NCI-H524 treated with DMSO at 0.1 percent for 48 hours (cell line): Measurements from ENCODE around the gene TFB1M.
"Not testable (repeated sequence)": the region's sequence is repeated elsewhere in the genome, so short reads cannot be mapped to it uniquely, and the experiment has no call there.

ENCODE experiments used
- DNase-seq: peaks from one replicate; lab custom pipeline; 2025; lab: John Stamatoyannopoulos, UW

TFB1M gene

DNA sequence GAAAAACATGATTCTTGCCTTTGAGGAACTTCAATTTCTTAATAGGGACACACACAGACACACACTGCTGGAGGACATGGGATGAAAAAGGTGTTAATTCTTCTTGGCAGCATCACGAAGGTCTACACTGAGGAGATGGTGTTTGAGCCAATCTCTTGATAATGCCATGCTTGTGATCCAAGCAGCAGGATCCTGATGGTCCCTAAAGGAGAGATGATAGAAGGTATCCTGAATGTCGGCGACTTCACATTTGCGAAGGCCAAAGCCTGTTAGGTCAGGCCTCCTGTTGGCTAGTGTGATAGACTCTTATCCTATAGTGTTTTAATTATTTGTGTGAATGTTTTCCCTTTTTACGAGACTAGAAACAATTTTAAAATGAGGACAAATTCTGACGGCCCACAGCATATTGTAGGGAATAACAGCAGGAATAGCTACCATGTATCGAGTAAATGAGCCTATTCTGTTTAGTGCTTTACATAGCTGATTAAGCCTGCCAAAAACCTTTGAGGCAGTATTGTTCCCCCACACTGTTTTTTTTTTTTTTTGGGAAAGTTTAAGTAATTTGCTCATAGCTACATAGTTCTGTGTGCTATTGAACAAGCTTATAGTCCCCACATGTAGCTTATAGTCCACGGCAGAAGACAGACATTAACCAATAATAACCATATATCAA, 15.3 kb upstream of the TFB1M start:
- DNase-seq = no peak

DNA sequence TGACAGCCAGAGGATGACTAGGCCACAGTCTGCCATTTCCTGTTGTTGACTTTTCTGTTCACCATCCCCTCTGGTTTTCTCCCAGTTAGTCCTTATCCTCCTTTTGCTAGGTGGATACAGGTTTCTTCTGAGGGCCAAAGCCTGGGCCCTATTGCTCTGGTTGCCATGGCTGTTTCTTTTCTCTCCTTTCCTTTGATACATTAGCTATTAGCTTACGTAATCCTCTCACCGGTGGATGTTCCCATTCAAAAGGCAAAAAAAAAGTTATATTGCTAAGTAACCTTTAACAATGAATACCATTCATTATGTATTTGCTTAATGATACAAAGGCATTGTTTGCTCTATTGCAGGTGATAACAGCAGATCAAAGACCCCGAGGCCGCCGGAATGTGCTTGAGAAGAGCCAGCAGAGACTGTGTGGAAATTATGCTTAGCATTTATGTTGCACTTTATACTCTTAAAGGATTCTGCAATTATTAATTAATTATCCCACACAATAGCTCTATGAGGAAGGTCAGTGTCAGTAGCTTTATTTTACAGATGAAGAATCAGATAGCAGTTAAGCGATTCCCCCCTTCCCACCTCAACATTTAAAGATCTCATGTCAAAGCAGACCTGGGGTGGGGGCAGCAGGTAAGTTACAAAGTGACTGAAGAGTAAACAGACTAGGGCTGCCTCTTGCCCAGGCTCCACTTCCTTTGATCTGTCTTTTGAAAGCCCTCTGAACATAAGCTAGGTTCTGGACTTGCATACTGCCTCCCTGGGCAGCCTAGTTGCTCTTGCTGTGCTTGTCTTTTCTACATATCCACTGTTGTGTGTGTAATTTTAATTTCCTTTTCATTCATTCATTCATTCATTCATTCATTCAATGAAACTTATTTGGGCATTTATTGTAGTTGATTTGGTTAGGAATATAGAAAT, 14.5 kb upstream of the TFB1M start:
- DNase-seq = no peak

DNA sequence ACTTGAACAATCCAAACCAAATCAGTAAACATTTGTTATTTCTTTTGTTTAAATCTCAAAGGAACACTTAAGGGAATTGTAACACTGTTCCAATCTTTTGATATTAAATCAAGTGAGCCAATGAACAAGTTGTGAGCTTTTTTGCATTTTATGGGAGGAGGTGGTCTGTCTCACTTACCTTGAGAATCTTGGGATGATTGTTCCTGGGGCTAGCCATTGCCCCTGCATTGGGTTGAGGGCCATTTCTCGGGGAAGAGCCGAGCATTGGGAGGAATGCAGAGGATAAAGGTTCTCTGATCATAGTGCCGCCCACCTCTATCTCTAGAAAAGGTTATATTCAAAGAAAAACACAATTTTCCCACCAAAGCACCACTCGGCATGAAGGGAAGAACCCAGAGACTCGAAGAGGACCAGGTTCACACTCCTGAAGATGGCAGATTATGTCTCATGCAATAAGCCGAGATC, 13.8 kb upstream of the TFB1M start:
- DNase-seq = no peak

DNA sequence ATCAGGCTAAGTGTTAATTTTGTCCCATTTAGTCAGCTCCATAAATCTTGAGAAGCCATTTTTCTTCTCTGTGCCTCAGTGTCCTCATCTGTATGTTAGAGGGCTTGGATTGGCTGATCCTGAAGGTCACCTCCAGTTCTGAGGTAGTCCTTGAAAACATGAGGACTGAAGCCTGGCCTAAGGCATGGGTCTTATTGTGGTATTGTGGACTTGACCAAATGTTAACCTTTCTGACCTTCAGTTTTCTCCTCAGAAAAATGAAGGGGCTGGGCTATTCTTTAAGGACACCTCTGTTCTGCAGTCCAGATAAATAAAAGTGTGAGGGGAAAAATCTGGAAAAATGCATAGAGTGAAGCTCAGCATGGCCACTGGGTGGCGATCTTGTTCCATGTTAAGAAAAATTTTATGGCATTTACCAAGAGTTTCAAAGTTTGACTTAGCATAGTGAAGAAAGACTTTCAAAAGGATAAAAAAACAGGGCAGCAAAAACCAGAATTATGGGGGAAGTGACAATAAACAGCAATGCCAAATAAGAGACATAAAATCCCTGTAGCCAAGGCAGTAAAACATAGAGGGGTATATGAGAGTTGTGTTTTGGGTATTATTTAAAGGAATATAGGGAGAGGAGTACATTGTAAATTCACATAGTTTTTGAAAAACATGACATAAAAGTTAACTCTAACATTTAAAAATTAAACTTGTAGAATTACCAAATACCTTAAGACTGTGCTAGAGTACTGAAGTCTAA, 13.2 kb upstream of the TFB1M start:
- DNase-seq = peak; percentile 33

DNA sequence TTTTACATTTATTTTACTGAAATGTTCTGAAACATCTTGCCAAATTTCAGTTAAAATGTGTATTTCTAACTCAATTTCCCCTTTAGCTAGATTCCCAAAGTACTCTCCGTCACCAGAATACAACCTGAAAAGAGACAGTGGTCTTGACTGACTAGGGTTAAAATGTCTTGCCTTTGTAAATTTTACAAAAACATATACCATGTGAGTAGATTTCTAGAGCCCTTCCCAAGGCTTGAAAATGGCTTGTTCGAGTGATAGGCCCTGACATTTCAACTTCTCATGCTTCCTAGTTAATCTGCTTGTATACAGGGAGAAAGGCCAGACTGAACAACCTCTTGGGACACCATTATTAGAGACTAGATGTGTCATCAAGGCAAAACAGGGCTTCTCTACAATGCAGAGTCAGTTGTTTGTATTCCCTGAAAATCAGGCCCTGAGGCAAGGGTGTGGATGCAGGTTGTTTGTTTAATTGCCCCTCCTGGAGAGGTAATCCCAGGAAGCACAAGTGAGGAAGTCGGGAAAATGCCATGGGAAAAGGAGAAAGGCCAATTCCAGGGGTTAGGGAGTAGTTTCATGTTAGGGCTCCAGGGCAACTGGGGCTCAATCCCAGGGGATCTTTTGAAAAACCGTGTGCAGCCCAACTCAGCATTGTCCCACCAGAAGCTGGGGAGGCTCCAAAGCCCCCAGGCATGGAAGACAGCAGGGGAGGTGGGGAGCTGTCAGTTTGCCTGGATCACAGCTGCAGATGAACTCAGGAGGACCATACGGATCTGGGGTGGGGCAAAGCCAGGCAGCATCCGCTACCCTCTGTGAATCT, 11.6 kb upstream of the TFB1M start:
- no peak for DNase-seq

DNA sequence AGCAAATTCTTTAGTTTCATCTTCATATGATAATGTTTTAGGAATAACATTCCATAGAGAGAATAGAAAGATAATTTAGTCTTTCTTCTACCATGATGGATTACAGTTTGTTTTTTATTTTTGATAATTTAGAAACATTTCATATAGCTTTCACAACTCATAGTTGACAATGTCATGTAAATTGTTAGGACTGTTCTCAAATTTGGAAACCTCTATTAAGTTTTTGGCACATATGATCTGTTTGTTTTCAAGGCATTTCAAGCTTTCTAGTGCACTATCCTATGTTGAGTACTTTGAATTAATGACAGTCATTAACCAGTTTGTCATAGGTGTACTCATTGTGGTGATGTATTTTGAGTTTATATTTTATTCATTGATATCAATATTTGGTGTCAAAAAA, 10.7 kb upstream of the TFB1M start:
- DNase-seq = no peak

DNA sequence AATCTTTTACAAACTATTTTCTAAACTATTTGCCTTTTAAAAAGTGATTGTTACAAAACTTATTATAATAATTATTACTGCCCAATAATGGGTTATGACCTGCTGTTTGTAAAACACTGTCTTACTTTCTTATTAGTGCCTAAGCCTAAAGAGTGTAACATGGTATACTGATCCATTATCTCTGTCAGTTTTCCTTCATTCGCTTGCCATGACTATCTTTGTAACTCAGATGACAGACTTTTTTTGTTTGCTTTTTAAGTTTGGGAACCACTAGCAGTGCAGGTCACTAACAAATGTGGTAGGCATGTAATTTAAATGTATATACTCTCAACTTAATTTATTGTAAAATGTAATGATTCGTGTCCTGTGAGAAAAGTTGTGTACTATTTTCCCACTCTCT, 9.9 kb upstream of the TFB1M start:
- DNase-seq = no peak

DNA sequence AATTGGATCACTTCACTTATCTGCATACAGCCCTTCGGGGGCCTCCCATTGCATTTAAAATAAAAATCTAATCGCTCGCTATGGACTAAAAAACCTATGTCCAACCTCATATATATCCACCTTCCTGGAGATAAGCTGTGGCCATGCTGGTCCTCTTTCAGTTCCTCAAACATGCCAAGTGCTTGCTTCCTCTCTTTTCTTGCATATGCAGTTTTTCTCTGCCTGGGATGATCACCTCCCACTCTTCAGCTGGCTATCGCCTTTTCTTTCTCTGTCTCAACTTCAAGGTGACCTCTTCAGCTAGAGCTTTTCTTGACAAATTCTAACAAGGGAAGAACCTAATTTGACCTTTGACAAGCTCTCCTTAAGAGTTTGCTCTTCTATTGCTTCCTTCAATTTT, 5.6 kb upstream of the TFB1M start:
- DNase-seq = no peak

DNA sequence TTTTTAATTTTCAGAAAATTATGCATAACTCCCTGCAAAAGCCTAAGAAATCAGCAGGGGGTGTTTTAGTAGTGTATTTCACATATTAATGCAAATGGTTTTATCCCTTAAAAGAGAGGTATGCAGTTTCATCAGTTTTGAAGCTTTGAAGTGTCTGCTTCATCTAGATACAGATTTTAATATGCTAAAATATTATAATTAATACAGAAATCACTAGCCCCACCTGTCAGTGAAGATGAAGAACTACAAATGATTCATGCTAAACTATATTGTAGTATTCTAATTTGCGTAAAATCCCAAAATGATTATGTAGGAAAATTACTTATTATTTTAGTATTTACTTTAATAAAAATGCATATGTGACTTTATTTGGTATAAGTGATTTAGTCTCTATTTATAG, 2.9 kb upstream of the TFB1M start:
- no peak for DNase-seq

DNA sequence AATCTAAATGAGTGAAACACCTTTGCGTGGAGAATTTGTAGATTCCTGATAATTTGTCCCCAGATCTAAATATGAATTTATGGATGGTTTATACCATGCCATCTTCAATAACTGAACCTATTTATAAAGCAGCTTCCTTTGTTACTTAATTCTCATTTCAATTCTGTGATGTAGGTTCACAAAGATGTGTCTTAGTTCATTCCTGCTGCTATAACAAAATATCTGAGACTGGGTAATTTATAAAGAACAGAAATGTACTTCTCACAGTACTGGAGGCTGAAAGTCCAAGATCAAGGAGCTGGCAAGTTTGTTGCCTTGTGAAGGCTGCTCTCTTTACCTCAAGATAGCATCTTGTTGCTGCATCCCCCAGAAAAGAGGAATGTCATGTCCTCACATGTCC, 2.1 kb upstream of the TFB1M start:
- DNase-seq = no peak

DNA sequence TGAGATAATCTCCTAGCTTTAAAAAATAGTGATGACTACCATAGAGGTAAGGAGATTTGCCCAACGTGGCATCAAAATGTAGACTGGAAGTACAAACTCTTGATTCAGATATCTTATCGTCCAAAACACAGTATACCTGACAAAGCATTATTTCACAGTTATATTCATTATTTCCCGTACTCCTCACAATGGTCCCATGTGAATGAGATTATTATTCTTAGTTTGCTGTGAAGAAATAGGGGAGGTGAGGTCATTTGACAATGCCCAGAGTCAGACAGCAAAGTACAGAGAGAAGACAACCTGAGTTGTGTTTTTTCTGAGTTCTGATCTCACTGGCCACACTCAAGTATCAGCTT, 1.2 kb upstream of the TFB1M start:
- no peak for DNase-seq

DNA sequence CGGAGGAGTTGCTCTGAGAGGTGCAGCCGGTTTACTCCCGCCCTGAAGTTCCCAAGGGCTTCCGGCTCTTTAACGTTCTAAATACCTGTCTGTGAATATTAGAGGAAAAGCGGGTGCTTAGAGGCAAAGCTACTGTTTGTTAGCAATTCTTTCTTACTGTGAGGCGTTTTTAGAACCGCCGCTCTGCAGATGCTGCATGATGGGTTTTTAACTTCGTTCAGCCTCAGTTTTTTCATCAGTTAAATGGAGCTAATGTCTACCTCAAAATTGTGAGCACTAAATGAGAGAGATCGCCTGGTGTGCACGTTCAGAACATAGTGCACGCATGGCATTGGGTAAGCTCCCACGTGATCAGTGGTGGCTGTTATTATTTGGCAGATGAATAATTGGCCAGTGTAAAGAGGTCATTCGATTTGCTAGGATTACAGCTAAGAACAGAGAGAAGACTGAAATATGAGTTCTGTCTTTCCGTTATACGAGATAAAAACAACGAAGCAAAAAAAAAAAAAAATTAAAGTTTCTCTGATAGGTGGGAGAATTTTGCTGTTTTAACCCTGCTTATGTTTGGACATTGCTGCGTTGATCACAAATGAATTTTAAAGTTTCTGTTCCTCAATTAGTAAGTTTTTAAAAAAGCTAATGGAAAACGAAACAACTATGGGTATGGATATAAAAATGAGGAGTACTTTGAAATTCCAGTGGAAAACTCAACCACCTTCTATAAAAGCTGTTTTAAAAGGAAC, 660 bp upstream of the TFB1M start:
- peak; percentile 95 for DNase-seq

DNA sequence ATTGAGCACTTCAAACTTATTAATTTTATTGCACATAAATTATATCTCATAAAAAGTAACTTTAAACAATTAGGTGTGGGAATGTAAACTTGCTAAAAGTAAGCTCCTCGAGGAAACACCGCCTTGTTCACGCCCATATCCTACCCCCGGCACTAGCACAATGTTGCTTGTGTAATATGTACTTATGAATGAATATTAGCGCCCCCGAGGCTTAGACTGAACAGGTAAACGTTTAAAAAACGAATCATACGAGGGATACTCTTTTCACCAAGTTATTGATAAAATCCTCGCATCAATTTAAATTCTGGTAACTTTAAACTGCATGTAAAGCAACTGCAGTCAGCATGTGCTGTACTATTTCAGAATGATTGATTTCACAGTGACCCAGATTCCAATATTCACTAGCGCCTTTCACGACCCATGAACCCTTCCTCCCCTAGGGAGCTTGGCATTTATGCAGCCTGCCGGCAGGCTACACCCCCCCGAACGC, 637 bp downstream of the TFB1M start:
- peak; percentile 22 for DNase-seq

DNA sequence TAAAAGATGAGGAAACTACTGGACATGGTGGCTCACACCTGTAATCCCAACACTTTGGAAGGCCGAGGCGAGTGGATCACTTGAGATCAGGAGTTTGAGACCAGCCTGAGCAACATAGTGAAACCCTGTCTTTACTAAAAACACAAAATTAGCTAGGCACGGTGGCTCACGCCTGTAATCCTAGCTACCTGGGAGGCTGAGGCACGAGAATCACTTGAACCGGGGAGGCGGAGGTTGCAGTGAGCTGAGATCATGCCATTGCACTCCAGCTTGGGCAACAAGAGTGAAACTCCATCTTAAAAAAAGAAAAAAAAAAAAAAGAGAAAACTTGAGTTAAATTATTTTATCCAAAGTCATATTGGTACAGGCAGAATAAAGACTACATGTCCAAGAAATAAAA, 1.3 kb downstream of the TFB1M start:
- not testable (repeated sequence) for DNase-seq

DNA sequence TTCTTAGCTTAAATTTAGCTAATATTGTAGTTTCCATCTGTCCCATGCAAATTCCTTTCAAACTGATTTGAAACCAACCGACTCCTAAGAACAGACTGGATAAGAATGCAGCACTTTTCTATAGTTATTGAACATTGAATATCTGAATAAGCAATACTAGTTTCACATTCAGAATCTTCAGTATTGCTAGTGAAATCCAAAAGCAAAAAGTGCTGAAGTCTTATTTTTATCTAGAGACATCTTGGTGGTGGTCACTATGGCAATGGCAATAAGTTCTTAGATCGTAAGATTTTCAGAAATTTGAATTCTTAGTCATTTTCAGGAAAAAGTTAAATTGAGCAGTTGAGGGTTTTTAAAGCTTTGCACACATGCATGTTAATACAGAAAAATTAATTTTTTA, 2.7 kb downstream of the TFB1M start:
- no peak for DNase-seq

DNA sequence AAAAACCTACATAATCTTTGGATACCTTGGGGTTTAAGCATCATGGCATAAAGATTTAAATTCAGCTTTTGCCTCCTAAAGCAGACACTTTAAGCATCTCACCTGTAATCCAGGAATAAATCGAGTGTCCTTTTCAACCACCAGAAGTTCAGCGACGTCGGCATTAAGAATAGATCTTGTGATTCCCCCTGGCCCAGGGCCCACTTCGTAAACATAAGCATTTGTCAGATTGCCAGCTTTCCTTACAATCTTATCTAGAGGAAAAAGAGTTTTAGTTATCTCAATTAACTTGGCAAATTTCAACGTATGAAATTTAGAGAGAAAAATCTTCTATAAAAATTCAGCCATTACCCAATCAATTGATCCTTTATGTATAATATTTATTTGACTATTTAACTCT, 3.2 kb downstream of the TFB1M start:
- no peak for DNase-seq

DNA sequence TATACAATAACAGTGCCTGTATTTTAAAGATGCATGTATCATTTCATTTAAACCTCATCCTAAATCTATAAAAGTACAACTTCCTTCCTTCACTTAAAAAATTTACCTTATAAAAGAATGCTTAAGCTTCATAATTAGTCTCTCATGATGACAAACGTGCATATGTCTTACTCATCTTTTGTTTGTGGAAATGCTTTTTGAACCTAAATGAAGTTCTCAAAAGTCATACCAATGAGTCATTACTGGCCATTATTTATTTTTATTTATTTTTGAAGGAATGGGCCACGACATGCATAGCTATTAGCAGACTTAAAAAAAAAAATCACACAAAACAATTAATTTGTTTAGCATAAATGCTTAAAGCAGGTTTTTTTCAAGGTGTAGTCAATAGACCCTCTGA, 3.7 kb downstream of the TFB1M start:
- DNase-seq = no peak

DNA sequence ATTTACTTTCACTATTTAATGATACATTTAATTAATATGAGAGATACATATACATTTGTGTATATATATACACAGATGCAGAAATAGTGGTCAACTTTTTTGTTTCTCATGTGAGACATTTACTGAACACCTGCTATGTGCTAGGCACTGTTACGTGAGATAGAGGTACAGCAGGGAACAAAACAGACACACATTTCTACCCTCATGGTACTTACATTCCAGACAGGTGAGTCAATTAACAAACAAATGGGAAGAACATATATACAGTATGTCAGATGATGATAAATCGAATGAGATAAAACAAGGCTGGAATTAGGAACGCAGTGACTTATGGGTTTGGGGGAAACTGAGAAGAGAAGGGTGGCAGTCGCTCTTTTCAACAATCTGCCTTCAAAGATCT, 5.1 kb downstream of the TFB1M start:
- DNase-seq = no peak

DNA sequence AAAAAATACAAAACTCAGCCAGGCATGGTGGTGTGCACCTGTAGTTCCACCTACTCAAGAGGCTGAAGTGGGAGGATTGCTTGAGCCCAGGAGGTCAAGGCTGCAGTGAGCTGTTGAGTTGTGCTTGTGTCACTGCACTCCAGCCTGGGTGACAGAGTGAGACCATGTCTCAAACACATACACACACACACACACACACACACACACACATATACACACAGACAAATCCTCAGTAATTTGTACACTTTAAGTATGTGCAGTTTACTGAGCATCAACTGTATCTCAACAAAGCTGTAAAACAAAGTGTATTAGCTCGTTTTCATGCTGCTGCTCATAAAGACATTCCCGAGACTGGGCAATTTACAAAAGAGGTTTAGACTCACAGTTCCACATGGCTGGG, 7.3 kb downstream of the TFB1M start:
- DNase-seq = no peak

DNA sequence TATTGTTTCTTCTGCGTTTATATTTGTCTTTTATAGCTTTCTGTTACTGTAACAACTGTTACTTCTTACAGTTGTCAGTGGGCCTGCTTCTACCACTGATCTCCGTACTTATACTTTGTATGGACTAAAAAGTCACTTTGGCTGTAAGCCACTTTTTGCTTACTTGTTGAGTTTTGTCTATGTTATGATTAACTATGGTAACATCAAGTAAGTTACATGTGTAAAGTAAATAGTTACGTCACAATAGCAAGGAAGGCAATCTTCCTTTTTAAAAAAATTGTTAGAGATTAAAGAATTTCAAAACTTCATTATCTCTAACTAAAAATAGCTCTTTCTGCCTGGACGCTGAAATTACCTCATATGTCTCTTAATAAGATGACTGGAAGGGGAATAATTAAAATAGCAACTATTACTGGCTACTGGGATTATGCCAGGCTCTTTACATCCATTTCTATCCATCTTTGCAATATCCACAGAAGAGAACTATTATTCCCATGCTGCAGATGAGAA, 10.9 kb downstream of the TFB1M start:
- no peak for DNase-seq

DNA sequence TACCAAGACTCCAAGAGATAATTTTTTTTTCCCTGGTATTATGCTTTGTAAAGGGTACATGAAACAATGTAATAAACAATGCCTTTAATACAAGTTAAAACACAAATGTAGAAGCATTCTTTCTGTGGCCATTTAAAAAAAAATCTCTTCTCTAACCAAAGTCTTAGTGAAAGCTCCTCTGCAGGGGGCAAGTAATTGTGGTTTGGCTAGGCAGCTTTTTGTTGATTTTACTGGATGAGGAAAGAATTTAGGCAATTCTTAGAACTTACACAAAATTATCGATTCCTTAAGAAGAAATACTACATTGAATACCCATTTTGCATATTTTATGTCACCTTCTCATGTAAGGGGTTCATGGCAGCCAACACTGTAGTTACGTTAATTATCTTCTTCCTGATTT, 12.4 kb downstream of the TFB1M start:
- DNase-seq = no peak
